Activated gamma-delta T cell treated with Interleukin-2 at 50 U/mL for 16 hours (primary cell): ENCODE results near the gene ZNF438.
"Not testable (repeated sequence)": the region's sequence is repeated elsewhere in the genome, so short reads cannot be mapped to it uniquely, and the experiment has no call there.

Source experiments
- DNase-seq: peaks from one replicate; pipeline ENCODE4 v3.0.0-alpha.2; 2020

Gene ZNF438, protein sequence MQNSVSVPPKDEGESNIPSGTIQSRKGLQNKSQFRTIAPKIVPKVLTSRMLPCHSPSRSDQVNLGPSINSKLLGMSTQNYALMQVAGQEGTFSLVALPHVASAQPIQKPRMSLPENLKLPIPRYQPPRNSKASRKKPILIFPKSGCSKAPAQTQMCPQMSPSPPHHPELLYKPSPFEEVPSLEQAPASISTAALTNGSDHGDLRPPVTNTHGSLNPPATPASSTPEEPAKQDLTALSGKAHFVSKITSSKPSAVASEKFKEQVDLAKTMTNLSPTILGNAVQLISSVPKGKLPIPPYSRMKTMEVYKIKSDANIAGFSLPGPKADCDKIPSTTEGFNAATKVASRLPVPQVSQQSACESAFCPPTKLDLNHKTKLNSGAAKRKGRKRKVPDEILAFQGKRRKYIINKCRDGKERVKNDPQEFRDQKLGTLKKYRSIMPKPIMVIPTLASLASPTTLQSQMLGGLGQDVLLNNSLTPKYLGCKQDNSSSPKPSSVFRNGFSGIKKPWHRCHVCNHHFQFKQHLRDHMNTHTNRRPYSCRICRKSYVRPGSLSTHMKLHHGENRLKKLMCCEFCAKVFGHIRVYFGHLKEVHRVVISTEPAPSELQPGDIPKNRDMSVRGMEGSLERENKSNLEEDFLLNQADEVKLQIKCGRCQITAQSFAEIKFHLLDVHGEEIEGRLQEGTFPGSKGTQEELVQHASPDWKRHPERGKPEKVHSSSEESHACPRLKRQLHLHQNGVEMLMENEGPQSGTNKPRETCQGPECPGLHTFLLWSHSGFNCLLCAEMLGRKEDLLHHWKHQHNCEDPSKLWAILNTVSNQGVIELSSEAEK

DNA sequence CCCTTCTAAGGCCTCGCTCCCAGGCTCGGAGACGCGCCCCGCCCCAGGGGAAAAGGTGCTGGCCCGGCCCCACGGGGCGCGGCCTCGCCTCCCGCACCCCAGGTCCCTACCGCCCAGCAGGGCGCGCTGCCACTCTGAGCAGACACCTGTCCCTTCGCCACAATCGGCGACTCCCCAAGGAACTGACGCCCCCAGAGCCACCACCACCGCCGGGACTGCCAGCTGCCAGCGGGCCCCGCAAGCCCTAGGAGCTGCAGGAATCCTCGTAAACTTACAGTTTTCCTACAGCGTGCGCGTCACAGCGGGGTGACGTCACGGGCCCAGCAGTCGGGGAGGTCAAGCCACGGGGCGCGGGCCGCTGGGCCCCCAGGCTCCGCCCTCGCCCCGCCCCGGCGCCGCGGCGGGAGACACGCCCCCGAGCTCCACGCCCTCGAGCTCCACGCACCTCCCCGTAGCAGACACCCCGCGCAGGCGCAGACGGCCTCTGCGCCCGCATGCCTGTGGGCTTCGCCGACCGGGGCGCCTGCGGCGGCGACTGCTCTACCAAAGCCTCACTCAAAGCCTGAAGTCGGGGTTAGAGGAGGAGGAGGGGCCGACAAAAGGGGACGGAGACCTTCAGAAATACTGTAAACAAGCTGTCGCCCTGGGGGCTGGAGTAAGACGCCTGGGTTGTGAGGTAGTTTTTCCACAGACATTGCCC is at the start of gene ZNF438:
Gene ZNF438 (minus strand): TSS at position 308 of the 700 bp plus-strand sequence. CDS start 154,831 bp downstream, outside the sequence.
- DNase-seq = peak; percentile 92

DNA sequence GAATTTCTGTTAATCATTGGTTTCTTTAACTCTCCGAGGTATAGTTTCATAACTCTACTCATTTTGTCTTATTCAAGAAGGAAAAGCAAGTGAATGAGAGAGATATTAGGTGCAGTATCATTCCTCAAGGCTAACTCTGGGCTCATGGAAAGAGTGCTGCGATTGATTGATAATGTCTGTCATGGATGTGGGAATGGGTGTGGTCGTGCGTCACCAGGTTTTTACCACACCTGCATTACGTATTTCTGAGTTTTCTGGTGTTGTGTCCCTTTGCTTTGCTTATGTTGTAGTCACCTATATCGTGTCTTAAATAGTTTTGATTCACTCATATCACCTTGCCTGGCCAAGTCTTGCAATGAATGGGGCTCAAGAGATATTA is 44.9 kb upstream of the ZNF438 start:
- no peak for DNase-seq

DNA sequence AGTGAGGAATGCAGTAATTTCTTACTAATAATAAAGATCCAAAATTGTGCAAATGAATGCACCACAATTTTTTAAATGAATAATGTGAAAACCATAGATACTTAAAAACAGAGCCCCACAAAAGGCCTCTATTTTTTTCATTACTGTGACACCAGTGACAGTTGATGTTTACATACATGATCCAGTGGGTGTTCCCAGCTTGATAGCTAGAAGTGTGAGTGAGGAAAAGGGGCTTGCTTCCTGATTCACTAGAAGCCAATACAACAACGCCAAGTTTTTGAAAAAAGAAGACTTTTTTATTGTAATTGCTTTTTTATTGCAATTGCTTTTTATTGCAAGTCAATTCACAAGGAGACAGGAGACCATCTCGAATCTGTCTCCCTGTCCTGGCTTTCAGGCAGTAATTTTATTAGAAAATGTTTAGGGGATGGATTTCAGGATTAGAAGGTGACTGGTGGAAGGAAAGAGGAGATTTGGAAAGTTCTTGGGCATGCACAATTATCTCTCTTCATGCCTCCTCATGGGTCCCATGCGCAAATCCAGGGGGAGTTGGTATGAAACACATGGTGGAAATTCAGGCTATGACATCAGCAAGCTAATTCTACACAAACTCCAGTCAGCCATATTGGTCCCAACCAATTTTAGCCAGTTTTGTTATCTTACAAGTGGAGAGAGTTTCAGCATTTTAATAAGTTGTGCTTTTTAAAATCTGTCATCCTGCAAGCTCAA is 44.4 kb upstream of the ZNF438 start:
- no peak for DNase-seq

DNA sequence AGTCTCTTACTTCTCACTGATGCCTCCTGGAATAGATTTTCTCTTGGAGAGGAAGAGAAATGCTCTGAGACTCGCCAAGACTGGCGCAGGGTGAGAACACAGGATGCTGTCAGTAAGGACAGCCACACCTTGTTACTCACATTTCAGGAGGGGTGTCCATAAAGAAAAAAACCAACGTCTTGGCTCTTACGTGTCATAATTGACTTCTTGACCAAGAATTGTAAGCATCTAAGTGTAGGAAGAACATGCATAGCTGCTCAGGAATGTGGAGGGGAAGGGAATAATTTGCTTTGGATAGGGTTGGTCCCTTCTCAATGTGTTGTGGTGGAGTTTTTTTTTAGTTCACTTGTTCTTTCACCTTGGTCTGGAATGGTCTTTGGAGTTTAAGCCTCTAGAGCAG is 43.8 kb upstream of the ZNF438 start:
- no peak for DNase-seq

DNA sequence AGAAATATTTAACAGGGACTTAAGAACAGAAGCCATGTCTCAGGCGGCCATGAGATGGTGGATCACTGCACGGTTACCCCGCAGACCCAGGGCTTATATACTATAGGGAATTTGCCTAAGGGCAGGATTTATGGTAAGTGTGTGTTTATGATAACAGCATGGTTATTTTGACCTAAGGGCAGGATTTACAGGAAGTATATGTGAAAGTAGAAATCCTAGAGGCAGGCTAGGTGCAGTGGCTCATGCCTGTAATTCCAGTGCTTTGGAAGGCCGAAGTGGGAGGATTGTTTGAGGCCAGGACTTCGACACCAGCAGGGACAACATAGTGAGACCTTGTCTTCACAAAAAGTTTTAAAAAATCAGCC is 43.0 kb upstream of the ZNF438 start:
- DNase-seq = no peak

DNA sequence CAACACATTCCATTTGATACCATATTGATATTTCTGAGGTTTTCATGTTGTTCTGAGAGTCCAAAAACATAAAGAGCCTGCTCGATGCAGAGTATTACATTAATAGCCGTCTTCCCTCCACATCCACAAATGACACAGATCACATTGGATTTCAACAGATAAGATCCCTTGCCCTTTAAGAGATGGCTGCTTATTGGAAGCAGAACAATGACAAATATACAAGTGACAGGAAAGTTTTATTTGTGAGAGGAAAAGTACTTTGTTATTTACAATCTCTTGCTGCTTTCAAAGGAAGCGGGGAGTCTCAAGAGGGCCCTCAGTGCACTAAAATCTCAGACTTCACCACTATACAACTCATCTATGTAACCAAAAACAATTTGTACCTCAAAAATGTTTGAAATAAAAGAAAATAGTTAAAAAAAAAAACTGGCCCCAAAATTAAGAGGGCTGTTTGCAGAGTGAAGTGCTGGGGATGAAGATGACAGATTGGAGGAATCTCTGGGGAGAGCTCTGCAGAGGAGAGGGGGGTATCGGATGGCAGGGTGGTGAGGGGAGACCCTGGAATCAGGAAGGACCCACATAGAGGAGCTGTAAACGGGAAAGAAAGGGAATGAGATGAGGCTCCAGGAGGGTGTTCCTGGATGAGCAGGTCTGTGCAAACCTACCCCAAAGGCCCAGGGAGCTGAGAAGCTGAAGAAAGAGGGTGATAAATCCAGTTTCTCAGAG is 42.5 kb upstream of the ZNF438 start:
- no peak for DNase-seq

DNA sequence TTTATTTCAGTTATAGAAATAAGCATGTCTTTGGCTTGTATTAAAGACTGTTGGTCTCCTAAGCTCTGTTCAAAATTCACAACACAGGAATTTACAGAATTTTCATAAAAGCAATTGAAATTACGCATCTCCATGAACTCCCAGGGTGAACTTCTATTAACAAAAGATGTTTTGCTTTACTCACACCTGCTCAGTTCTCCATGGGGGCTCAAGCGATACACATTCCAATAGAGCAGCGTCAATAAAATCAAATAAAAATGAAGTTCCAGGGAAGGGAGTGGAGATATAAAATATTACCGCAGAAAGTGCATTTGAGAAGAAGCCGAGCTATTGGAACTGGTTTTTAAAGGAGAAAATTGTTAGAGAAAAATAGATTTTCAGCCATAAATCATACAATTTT is 41.5 kb upstream of the ZNF438 start:
- DNase-seq = no peak

DNA sequence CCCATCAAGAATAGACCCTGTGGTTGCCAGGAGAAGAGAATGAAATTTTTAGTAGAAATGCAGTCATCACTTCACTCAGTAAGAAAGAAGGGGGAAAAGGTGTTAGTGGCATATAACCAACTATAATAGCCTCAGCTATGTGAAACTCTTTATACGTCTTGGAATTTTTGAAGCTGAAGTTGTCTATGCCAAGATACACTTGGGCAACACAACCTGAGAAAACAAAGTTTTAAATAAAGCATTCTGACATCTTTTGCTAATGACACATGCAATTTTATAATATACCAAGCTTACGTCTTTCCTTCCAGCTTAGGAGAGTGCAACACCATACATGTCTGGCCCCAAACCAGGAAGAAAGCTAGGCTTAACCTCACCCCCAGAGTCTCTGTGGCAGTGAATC is 40.8 kb upstream of the ZNF438 start:
- DNase-seq = no peak

DNA sequence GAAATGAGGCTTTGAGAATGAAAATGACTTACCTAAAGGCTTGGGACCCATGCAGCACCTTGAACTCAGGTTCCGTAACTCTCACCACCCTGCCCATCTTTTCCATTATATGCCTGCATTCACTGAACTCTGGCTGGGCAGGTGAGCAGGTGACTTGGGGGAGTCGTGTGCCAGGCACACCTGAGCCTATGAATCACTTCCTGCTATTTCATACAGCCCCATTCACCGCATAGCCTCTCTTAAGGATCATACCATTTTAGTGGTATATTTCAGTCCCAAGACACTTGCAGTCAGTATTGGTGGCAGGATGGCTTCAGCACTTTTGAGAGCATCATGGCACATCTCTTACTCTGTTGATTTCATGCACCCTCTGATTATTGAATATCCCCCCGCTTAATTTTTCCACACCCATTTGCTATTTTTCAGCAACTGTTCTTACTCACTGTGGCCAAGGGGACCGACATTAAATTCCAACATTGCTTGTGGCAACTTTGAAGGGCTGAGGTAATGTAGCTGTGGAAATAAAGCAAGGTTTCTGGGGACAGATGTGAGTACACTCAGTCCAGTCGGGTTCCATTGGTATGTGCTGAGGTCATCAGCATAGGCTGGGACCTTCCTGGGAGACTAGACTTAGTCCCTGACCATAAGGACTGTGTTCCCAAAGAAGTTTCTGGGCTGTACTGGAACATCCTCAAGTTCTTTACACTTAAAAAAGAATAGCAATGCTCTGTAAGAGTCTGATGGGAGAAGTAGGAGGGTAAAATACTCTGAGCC is 39.8 kb upstream of the ZNF438 start:
- no peak for DNase-seq

DNA sequence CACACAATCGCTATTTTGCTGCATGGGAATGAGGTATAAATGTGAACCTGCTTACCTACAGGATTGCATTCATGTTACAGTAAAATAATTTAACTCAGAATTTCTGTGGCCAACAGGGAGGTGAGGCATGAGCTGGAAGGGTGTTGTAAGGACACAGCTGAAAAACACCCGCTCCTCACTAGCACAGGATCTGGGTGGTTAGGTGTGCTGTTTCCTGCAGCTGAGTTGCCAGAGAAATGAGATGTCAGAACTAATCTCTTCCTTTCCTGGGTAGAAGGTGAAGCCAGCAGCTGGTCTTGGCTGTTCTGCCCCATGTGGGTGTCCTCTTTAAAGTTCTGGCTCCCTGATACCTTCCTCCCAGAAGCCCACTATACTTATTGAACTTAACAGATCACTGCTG is 39.0 kb upstream of the ZNF438 start:
- DNase-seq = no peak

DNA sequence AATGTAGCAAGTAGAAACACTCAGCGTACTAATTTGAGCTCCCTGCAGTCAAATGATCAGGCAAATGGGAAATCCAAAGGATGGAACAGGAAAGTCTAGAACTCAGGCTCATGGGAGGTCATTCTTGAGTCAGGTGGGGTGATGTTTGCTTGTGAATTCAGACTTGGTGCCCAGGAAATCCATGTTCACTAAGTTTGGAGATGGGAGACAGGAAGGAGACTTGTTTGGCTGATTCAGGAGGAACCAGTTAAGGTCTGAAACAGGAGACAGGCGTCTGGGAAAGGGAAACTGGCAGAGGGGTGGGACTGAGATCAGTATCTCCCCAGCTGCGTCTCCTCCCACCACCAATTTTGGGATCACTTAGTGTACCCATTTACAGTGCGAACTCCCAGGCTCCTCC is 38.4 kb upstream of the ZNF438 start:
- DNase-seq = no peak

DNA sequence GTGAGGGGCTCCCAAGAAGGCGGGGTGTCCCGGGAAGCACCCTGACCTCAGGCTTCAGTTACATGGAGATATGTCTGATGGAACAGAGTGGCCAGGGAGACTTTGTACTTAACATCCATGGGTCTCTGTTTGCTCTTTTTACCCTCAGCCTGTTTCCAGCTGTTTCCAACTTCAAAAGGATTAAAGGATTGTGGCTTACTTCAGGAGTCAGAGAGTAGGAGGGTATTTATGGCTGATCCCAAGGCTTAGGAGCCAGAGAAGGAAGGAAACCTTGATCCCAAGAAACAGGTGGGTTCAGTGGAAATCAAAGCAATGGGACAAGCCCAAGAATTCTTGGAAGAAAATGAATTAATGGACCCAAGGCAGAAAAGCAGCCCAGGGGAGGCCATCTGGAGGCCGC is 37.7 kb upstream of the ZNF438 start:
- no peak for DNase-seq

DNA sequence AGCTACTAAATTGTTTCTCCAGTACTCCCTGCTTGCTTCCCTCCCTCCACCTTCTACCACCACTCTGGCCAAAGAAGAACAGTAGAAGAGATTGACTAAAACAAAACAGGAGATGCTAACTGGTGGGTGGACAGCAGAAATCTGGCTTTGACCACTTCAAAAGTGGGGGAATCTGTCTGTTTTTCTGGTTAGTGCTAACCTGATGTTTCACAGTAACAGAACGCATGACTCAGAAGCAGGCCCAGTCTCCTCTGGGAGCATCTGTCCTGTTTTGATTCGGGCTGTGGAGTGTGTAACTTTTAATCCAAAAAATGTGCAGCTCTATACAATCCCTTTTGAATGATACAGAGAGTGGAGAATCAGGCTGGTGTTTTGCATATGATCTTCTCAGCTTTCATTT is 32.7 kb upstream of the ZNF438 start:
- DNase-seq = no peak

DNA sequence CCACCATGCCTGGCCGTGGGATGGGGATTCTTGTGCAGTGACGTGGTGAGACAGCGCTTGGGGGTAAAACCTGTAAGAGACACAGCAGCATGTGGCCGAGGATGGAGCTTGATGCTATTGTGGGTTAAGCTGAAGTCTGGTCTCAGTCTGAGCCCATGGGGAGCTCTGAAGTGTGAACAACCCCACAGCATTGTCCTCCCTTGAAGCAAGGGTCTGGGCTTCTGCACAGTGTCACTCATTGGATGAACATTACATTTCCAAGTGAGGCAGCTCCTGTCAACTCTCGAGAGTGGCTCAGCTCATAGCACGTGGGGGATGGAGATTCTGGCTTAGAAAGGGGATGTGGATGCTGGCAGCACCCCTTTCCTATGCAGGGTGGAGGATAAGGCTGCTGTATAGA is 32.2 kb upstream of the ZNF438 start:
- no peak for DNase-seq

DNA sequence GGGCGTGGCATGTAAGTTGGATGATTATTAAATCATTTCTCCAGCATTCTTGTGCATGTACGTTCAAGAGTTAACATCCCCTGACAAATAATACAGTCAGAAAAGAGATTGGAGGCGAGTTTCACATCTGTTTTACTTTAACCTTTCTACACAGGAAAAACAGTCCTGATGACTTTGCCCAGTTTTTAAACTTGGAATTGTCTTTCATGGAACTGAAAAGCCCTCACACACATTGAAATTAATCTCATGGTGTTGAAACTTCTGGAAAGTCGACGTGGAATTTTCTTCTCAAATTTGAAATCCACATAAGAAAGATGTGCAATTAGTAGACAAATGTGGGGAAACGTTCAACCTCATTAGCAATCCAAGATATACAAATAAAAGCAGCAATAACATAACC is 31.2 kb upstream of the ZNF438 start:
- no peak for DNase-seq

DNA sequence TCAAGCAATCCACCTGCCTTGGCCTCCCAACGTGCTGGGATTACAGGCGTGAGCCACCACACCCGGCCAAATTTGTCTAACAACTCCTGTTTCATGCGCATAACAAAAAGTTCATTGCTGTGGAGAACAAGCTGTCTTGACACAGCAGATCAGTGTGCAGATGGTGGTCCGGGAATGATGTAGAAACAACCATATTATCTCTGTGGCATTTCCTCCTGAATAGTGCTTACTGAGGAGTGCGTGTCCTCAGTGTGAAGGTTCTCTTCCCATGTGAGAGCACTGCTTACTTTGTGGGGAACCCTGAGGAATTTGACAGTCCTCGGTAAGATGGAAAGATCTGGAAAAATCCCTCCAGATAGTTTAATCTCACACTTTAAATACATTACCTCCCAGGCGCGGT is 30.3 kb upstream of the ZNF438 start:
- no peak for DNase-seq

DNA sequence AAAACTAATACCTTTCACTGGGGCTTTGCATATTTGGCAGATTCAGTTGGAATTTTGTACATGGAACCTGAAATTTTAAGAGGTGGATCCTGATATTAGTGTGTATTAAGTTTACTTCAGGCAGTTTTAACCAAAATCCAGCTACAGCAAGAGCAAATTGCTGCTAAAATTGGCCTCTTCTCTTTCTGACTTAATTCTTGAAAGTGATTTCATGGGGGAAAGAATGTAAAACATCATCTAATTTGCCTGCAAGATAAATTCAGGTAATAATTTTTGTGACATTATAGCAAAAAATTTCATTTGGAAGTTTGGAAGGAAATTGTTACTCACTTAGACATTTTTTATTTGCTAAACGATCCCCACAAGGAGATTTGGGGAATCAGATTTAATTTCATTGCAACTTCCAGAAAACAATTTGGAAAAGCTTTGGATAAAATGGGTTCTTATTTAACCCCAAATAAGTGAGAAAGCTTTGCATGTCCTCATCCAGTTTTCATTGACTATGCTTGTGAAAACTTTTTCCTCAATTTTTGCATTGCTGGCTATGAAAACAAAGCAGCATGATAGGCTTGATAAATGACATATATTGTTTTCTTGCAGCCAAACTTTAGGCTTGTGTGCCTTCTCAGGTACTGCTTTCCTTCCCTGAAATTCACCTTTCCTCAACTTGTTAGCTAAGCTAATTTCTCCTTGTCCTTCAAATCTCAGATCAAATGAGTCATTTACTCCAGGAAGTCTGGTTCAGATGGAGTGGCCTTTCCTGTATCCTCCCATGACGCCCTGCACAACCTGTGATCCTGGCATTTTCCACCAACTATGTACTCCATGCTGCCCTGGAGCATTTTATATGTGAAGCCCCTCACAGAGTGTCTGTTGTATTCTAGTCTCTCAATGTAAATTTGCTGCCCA is 27.4 kb upstream of the ZNF438 start:
- DNase-seq = no peak

DNA sequence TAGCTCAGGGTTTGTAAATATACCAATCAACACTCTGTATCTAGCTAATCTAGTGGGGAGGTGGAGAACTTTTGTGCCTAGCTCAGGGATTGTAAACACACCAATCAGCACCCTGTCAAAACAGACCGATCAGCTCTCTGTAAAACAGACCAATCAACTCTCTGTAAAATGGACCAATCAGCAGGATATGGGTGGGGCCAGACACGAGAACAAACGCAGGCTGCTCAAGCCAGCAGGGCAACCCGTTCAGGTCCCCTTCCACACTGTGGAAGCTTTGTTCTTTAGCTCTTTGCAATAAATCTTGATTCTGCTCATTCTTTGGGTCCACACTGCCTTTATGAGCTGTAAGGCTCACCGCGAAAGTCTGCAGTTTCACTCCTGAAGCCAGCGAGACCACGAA is 25.0 kb upstream of the ZNF438 start:
- not testable (repeated sequence) for DNase-seq

DNA sequence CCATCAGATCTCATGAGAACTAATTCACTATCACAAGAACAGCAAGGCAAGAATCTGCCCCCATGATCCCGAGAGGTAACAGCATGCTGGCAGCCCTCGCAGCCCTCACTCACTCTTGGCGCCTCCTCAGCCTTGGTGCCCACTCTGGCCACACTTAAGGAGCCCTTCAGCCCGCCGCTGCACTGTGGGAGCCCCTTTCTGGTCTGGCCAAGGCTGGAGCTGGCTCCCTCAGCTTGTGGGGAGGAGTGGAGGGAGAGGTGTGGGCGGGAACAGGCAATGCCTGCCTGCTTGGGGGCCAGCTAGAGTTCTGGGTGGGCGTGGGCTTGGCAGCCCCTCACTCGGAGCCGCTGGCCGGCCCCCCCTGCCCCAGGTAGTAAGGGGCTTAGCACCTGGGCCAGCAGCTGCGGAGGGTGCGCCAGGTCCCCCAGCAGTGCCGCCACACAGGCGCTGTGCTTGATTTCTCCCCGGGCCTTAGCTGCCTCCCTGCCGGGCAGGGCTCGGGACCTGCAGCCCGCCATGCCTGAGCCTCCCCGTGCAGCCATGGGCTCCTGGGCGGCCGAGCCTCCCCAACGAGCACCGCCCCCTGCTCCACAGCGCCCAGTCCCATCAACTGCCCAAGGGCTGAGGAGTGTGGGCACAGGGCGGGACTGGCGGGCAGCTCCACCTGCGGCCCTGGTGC is 24.0 kb upstream of the ZNF438 start:
- no peak for DNase-seq

DNA sequence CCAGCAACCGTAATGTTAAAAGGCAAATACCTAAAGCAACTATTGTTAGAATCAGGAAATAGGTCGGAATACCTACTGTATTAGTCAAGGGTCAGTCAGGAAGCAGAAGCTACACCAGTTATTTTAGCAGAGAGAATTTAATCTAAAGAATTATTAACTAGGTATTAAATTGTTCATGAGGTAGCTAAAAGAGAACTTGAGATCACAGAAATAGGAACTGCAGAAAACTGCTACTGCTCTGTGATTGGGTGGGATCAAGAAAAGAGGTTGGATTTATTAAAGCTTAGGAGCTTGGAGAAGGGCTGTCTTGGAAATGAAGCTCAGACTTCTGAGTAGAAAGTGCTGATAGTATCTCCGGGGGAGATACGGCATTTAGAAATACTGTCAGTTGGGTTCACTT is 20.0 kb upstream of the ZNF438 start:
- no peak for DNase-seq
